Common myeloid progenitor, CD34-positive (primary cell): ENCODE measurements around the gene PDLIM1.

Experiments
- CTCF ChIA-PET: fragments of 350-600 bp; sonication (Branson Sonifier 250); formaldehyde crosslinking; loops from one replicate; lab custom pipeline; 2021; ENCODE audit warnings: antibody characterized with exemption; lab: Charles Lee
- POLR2A ChIA-PET: fragments of 350-600 bp; sonication (Branson Sonifier 250); formaldehyde crosslinking; loops from one replicate; lab custom pipeline; 2021; ENCODE audit warnings: antibody characterized with exemption; lab: Charles Lee
- DNase-seq, 3 donors: peaks; one replicate each; pipeline versions ENCODE4 v3.0.0 to v3.0.0-alpha.2; 2013
- H3K27ac ChIP-seq, 2 experiments: 1 replicate in 1 of 2; 2 replicates in 1 of 2; pipeline ENCODE4 v1.7.0; 2013; ENCODE audit warnings: inconsistent platforms in 2 of 2, low read length in 2 of 2, mild to moderate bottlenecking in 2 of 2, low read depth in 1 of 2, moderate library complexity in 1 of 2; ENCODE audit not compliant: severe bottlenecking in 2 of 2, insufficient read depth in 1 of 2, poor library complexity in 1 of 2
- H3K27me3 ChIP-seq, 5 experiments: replicated peaks in 2 of 5; 1 replicate in 3 of 5; 2 replicates in 2 of 5; pipeline versions ENCODE4 v1.6.1 to v1.7.0; 2013; ENCODE audit warnings: low read length in 4 of 5, mild to moderate bottlenecking in 2 of 5, moderate library complexity in 2 of 5, inconsistent platforms in 1 of 5; ENCODE audit not compliant: insufficient read depth in 5 of 5, control insufficient read depth in 4 of 5
- H3K36me3 ChIP-seq, 4 experiments: 1 replicate in 2 of 4; 2 replicates in 2 of 4; pipeline versions ENCODE4 v1.6.1 to v1.7.0; 2013; ENCODE audit warnings: low read length in 3 of 4, control low read depth in 1 of 4, mild to moderate bottlenecking in 1 of 4; ENCODE audit not compliant: control insufficient read depth in 4 of 4, insufficient read depth in 4 of 4
- H3K4me1 ChIP-seq, 4 experiments: 1 replicate in 3 of 4; 2 replicates in 1 of 4; pipeline versions ENCODE4 v1.6.1 to v1.7.1; 2013; ENCODE audit warnings: low read length in 3 of 4, mild to moderate bottlenecking in 3 of 4, control low read depth in 1 of 4, inconsistent platforms in 1 of 4, moderate library complexity in 1 of 4; ENCODE audit not compliant: control insufficient read depth in 4 of 4, insufficient read depth in 4 of 4; ENCODE audit errors: control extremely low read depth in 1 of 4
- H3K4me3 ChIP-seq, 7 experiments: 1 replicate in 4 of 7; 2 replicates in 3 of 7; pipeline versions ENCODE4 v1.5.1 to v1.7.0; 2013; ENCODE audit warnings: mild to moderate bottlenecking in 7 of 7, low read length in 6 of 7, moderate library complexity in 6 of 7, inconsistent platforms in 2 of 7, low read depth in 2 of 7, control low read depth in 1 of 7; ENCODE audit not compliant: insufficient read depth in 4 of 7, control insufficient read depth in 1 of 7; ENCODE audit errors: extremely low read depth in 1 of 7
- H3K9me3 ChIP-seq, 5 experiments: 1 replicate in 4 of 5; 2 replicates in 1 of 5; pipeline versions ENCODE4 v1.6.1 to v1.7.1; 2013; ENCODE audit warnings: low read length in 4 of 5, mild to moderate bottlenecking in 2 of 5, inconsistent platforms in 1 of 5, low read depth in 1 of 5, moderate library complexity in 1 of 5; ENCODE audit not compliant: control insufficient read depth in 4 of 5, insufficient read depth in 2 of 5; ENCODE audit errors: control extremely low read depth in 1 of 5
- WGBS: methylation state at CpG from one replicate; pipeline ENCODE4 v1.1.5; 2013; ENCODE audit not compliant: insufficient coverage; 5-methylcytosine and 5-hydroxymethylcytosine counted together

PDLIM1 gene

DNA sequence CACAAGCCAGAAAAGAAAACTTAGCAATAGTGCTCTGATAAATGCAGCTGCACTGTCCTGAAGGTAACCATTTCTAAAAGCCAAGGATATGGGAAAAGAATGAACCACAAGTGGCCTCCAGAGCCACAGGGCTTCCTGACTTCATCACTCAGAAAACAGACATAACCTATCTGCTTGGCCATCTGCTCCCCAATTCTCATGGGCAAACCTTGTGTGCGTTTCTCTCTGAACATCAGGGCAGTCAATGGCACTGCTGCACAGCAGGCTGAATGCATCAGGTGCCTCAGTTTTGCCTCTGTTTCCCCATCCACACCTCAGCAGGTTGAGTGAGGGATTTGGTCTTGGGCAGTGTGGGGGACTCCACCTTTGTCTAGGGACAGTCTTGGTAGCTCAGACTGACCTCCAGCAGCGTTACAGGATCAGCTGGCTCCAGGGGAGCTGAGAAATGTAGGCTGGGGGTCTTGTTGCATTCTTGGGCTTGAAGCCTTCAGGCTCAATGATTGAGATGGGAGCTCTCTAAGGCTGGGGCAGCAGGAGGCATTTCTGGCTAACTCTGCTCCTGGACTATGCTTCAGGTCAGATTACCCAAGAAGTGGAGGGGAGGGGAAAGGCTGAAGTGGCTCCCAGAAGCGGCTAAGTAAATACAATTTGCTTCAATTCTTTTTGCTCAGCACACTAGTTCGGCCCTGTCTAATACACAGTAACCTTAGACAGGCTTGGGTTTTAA is 23.6 kb upstream of the PDLIM1 start:
- Histone ChIP-seq H3K36me3 (no peaks in the 10 kb centered on the region), H3K9me3 (no peaks in the 10 kb centered on the region), H3K27ac (no peak overlapping the region), H3K4me3 (no peak overlapping the region), H3K4me1 (peaks cover 5 to 44% (median 19%) of the 10 kb centered on the region in 4 experiments), H3K27me3 (no peaks in the 10 kb centered on the region)
- POLR2A ChIA-PET, result no interaction called here
- peak in 2 of 3 donors; percentile 54 to 67 for DNase-seq
- WGBS, result 67% methylated on average over 4 of the region's 4 CpGs
- CTCF ChIA-PET, result no interaction called here

- DNase-seq, result no peak
- ChIA-PET POLR2A (interaction anchor here (0.9 kb wide), 1 partner anchor 19 kb away, joined by 3 read pairs; no protein-coding TSS in a partner anchor), CTCF (interaction anchor here (0.8 to 1.2 kb wide), 4 partner anchors 15 to 35 kb away, joined by 3 read pairs; no protein-coding TSS in a partner anchor)
- H3K4me3 ChIP-seq, result no peak overlapping the region
- WGBS, result no CpG with 5 or more reads among the region's 1 CpG
- no peaks in the 10 kb centered on the region for H3K36me3 ChIP-seq
- no peaks in the 10 kb centered on the region for H3K27me3 ChIP-seq
- no peak overlapping the region for H3K27ac ChIP-seq
- H3K9me3 ChIP-seq, result no peaks in the 10 kb centered on the region
- peaks cover 5 to 47% (median 25%) of the 10 kb centered on the region in 4 experiments for H3K4me1 ChIP-seq
These were observed 22.2 kb upstream of the PDLIM1 start for GRCh38 chr10:95312986-95313495.

- CTCF ChIA-PET, result interaction anchor here (1.2 kb wide), 1 partner anchor 32 kb away, joined by 3 read pairs; no protein-coding TSS in a partner anchor
- Histone ChIP-seq H3K27ac (no peak overlapping the region), H3K4me3 (peak overlapping the region in 2 of 7 experiments; percentile 40), H3K36me3 (no peaks in the 10 kb centered on the region), H3K9me3 (no peaks in the 10 kb centered on the region), H3K27me3 (no peaks in the 10 kb centered on the region), H3K4me1 (peaks cover 5 to 47% (median 25%) of the 10 kb centered on the region in 4 experiments)
- POLR2A ChIA-PET, result interaction anchor here (0.9 kb wide), 1 partner anchor 18 kb away, joined by 3 read pairs; no protein-coding TSS in a partner anchor
- DNase-seq, result peak in 2 of 3 donors; percentile 55 to 75
- WGBS, result no CpG with 5 or more reads among the region's 6 CpGs
These were observed 21.5 kb upstream of the PDLIM1 start for GRCh38 chr10:95312257-95312656.

DNA sequence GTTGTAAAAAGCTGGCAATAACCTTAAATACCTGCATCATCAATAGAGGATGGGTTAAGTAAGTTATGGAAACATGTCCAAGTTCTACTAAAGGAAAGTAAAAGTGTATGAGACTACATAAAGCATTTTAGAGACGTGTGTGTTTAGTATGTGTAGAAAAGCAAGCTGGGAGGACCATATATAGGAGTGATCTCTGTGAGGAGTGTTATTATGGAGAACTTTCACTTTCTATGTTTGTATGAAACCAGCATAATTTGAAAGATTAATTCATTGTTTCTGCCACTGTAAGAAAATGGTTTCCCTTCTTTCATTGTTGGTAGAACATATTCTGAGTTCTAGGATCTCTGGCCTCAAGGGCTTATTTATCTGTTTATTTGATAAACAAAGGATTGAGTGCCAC is 19.2 kb upstream of the PDLIM1 start:
- no peak overlapping the region for H3K27ac ChIP-seq
- H3K36me3 ChIP-seq, result no peaks in the 10 kb centered on the region
- DNase-seq, result peak in 1 of 3 donors; percentile 25
- ChIA-PET CTCF (no interaction called here), POLR2A (no interaction called here)
- 9% methylated on average over 1 of the region's 1 CpG for whole genome bisulfite sequencing
- H3K4me3 ChIP-seq, result peak overlapping the region in 2 of 7 experiments; percentile 14 to 22
- no peaks in the 10 kb centered on the region for H3K27me3 ChIP-seq
- no peaks in the 10 kb centered on the region for H3K9me3 ChIP-seq
- H3K4me1 ChIP-seq, result peaks cover 5 to 47% (median 25%) of the 10 kb centered on the region in 4 experiments

- H3K4me3 ChIP-seq, result no peak overlapping the region
- no peaks in the 10 kb centered on the region for H3K36me3 ChIP-seq
- peak; percentile 48 to 86 (median 82) for DNase-seq
- no peaks in the 10 kb centered on the region for H3K27me3 ChIP-seq
- H3K9me3 ChIP-seq, result no peaks in the 10 kb centered on the region
- H3K4me1 ChIP-seq, result peaks cover 5 to 36% (median 17%) of the 10 kb centered on the region in 4 experiments
- H3K27ac ChIP-seq, result no peak overlapping the region
- 55% methylated on average over 6 of the region's 8 CpGs for WGBS
- CTCF ChIA-PET, result interaction anchor here (1.0 to 1.5 kb wide), 4 partner anchors 12 to 66 kb away, joined by 3 read pairs; no protein-coding TSS in a partner anchor
- POLR2A ChIA-PET, result interaction anchor here (0.7 kb wide), 1 partner anchor 60 kb away, joined by 3 read pairs; no protein-coding TSS in a partner anchor
These were observed 17.8 kb upstream of the PDLIM1 start for GRCh38 chr10:95308389-95309302.

DNA sequence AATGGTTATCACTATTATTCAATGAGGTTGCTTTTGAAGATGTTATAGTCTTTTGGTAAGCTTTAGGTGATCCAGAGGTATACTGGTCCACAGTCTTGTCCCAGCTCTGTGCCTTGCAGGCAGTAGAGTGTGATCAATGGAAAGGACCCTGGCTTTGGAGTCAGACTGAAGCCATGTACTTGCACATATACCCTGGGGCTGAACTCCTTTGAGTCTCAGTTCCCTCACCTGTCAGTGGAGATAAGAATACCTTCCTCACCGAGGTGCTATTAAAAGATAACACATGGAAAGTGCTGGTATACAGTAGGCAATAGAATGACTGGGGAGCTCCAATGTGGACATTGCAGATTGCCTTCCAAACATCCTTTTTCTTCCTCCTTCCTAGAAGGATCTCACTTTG is 16.0 kb upstream of the PDLIM1 start:
- H3K4me3 ChIP-seq, result no peak overlapping the region
- POLR2A ChIA-PET, result no interaction called here
- H3K9me3 ChIP-seq, result no peaks in the 10 kb centered on the region
- no peak for DNase-seq
- H3K27me3 ChIP-seq, result no peaks in the 10 kb centered on the region
- CTCF ChIA-PET, result interaction anchor here (1.6 kb wide), 1 partner anchor 9 kb away, joined by 3 read pairs; no protein-coding TSS in a partner anchor
- H3K27ac ChIP-seq, result no peak overlapping the region
- H3K36me3 ChIP-seq, result no peaks in the 10 kb centered on the region
- WGBS, result no CpG with 5 or more reads among the region's 1 CpG
- H3K4me1 ChIP-seq, result peaks cover 2 to 19% (median 10%) of the 10 kb centered on the region in 4 experiments
